GM12864 (cell line): ENCODE measurements around the gene CARS2.

Experiments used
- DNase-seq: peaks from one replicate; pipeline ENCODE4 v3.0.0-alpha.2; 2011; ENCODE audit warnings: low read depth
- H3K4me3 ChIP-seq: 2 replicates; pipeline ENCODE4 v1.5.1; 2011; ENCODE audit warnings: mild to moderate bottlenecking, low read depth, low read length, control low read depth
- TF ChIP-seq, protein P1 (sequence below): IDR thresholded peaks from 2 replicates; pipeline ENCODE4 v1.5.1; 2011; ENCODE audit warnings: low read depth, mild to moderate bottlenecking, moderate library complexity, low read length, control low read depth, inconsistent platforms; ENCODE audit errors: missing control alignments

The CARS2 gene

DNA sequence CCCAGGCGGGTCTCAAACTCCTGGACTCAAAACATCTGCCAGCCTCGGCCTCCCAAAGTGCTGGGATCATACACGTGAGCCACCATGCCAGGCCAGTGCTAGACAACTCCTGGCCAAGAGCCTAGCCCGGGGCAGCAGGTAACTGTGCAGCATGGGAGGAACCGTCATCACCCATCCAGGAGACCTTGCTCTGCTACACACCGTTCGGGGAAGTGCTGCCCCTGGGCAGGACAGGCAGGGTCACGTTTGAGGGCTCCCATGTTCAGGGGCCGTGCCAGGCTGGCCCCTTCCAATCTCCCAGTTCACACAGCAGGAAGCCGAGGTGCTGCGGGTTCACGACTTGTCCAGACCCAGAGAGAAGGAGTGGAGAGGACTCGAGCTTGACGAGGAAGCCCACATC lies 55.5 kb downstream of the CARS2 start:
- H3K4me3 ChIP-seq = no peak overlapping the region
- DNase-seq = no peak
- TF ChIP-seq, protein P1, sequence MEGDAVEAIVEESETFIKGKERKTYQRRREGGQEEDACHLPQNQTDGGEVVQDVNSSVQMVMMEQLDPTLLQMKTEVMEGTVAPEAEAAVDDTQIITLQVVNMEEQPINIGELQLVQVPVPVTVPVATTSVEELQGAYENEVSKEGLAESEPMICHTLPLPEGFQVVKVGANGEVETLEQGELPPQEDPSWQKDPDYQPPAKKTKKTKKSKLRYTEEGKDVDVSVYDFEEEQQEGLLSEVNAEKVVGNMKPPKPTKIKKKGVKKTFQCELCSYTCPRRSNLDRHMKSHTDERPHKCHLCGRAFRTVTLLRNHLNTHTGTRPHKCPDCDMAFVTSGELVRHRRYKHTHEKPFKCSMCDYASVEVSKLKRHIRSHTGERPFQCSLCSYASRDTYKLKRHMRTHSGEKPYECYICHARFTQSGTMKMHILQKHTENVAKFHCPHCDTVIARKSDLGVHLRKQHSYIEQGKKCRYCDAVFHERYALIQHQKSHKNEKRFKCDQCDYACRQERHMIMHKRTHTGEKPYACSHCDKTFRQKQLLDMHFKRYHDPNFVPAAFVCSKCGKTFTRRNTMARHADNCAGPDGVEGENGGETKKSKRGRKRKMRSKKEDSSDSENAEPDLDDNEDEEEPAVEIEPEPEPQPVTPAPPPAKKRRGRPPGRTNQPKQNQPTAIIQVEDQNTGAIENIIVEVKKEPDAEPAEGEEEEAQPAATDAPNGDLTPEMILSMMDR = no peak

DNA sequence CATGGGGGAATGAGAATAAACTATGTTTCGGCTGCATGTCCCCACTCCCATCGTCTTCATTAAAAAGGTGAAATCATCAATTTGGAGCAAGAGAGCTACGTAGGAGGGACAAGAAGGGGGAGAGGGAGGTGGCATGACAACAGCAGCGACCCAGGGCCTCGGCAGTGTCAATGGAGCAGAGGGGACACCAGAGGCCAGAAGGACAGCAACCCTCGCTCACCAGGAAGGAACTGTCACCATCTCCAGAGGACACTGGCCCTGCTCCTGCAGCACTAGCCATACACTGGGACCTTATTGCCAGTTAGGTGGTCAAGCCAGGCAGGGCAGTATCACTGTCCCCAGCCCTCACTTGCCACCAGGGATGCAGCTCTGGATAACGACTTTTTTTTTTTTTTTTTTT lies 56.4 kb downstream of the CARS2 start:
- TF ChIP-seq, protein P1 = no peak
- DNase-seq = no peak

DNA sequence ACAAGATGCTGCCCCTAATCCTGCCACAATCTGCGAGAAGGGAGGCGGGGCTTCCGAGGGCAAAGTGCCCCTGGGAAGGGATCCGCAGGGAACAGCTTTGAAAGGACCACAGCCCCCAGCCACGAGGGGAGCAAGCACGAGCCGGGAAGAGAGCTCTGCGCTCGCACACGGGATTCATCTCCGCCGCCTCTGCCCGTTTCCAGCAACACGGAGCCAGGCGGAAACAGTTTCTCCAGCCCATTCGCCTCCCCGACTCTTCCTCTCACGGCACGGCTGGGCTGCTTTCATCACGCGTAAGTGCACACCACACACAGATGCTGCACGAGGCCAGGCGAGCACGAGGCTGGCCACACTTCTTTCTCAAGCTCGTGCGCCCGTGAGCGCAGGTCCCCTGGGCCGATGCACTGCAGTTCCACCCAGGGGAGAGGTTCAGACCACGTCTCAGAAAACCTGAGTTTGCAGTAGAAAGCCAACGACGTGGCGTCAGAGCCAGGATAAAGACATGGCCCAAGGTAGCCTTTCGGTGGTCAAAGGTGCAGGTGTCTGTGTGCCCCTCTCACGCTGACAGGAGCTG lies 57.0 kb downstream of the CARS2 start:
- TF ChIP-seq, protein P1 = no peak
- no peak for DNase-seq
- no peak overlapping the region for H3K4me3 ChIP-seq

More for the DNA sequence above, 56.4 kb downstream of the CARS2 start:
- no peak overlapping the region for H3K4me3 ChIP-seq

DNA sequence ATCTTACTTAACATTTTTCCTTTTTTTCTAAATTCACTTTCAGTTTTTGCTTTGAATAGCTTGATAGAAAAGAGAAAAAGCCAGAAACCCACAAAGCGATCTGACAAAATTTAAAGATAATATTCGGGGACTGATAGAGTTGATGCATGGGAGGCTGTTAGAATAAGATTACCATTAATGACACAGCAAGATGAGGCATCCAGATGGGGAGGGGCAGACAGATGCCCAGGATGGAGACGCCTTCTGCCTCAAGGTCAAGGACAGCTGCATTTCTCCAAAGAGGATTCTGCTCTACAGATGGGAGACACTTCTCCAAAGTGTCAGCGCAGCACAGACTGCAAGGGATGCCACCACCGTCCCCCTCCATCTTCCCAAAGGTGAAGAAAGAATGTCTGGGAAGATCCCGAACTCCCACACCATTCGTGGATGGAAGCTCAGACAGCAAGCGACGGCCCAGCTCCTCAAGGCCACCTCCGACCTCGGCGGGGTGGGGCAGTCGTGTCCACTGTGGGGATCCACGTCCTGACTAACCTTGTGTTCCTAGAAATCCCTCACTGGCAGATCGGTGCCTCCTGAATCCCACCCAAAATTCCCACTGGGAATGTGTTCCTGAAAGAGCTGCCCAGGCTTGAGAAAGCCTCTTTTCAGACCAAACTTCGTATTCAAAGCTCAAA lies 57.6 kb downstream of the CARS2 start:
- no peak overlapping the region for H3K4me3 ChIP-seq
- no peak for DNase-seq
- TF ChIP-seq, protein P1 = no peak

DNA sequence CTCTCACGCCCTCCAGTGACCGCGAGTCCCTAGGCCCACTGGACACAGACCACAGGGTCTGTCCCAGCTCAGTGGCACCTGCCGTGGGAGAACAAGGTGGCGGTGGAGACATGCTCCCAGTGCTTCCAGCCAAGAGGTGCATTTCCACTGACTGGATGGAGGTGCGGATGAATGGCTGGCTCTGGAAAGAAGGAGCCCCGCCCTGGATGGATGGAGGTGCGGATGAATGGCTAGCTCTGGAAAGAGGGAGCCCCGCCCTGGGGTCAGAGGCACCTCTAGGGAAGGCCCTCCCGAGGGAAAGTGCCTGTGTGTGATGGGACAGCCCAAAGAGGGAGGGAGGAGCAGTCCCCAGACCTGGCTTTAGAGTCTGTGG lies 58.6 kb downstream of the CARS2 start:
- H3K4me3 ChIP-seq = no peak overlapping the region
- TF ChIP-seq, protein P1 = no peak
- DNase-seq = no peak

DNA sequence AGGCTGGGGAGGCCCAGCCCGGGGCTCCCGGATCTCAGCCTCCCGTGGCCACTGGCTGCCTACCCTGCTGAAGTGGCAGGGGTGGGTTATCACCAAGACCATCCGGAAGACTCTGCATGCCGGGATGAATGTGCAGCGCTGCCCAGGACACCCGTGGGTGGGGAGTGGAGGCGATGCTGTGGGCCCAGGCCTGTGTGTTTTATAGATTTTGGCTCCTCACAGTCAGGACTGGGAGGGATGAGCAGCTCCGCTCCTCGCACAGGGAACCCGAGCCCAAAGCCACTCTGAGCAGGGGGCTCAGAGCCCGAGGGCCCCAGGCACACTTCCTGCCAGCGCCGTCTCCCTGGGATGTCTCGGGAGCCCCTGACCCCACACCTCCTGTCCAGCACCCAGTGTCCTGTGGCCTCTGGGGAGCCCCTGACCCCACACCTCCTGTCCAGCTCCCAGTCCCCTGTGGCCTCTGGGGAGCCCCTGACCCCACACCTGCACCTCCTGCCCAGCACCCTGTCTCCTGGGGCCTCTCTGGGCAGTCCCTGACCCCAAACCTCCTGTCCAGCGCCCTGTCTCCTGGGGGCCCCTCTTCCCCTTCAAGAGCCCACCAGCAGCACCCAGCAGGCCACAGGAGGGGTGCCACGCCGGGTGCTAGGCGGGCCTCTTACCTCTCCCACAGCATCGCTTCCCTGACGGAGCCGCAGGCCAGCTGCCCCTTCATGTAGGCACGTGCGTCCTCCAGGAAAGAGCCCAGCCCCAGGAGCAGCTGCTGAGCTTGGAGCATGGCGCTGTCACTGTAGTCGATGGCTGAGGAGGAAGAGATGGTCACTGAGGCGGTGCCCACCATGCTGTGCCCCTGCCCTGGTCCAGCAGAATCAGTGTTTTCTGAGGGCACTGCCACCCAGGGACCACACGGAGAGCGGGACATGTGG lies 59.2 kb downstream of the CARS2 start:
- TF ChIP-seq, protein P1 = no peak

More for the DNA sequence above, 59.2 kb downstream of the CARS2 start:
- no peak overlapping the region for H3K4me3 ChIP-seq
- no peak for DNase-seq
